GM19023 (cell line): ENCODE data around the gene NUDT5.
A peak's percentile ranks its signal among the peaks of the same experiment; 100 is the strongest.
"Not testable (repeated sequence)": the region's sequence is repeated elsewhere in the genome, so short reads cannot be mapped to it uniquely, and the experiment has no call there.

Source experiments
- ATAC-seq: cut with Tn5 transposase; IDR thresholded peaks from one replicate; pipeline ENCODE4 v1.9.1; 2021; ENCODE audit warnings: mild to moderate bottlenecking, moderate library complexity; ENCODE audit not compliant: unreplicated experiment

Gene NUDT5

GRCh38 chr10:12207114-12207513, 11.4 kb upstream of the NUDT5 start:
- ATAC-seq = no peak

GRCh38 chr10:12205082-12205481, 9.4 kb upstream of the NUDT5 start:
- ATAC-seq = no peak

- no peak for ATAC-seq
These were observed 6.5 kb upstream of the NUDT5 start for GRCh38 chr10:12202226-12202625.

GRCh38 chr10:12201543-12201942, 5.9 kb upstream of the NUDT5 start:
- no peak for ATAC-seq

GRCh38 chr10:12200850-12201249, 5.2 kb upstream of the NUDT5 start:
- ATAC-seq = no peak

- ATAC-seq = no peak
These were observed 2.5 kb upstream of the NUDT5 start for GRCh38 chr10:12198156-12198555.

GRCh38 chr10:12196531-12197211, 980 bp upstream of the NUDT5 start:
- no peak for ATAC-seq

- ATAC-seq = peak; percentile 5
These were observed 449 bp downstream of the NUDT5 start for GRCh38 chr10:12195281-12195602.

- ATAC-seq = no peak
These were observed 879 bp downstream of the NUDT5 start for GRCh38 chr10:12194752-12195271.

GRCh38 chr10:12193193-12193592, 2.5 kb downstream of the NUDT5 start:
- ATAC-seq = no peak

- no peak for ATAC-seq
These were observed 4.0 kb downstream of the NUDT5 start for GRCh38 chr10:12191715-12192114.

GRCh38 chr10:12189426-12189825, 6.3 kb downstream of the NUDT5 start:
- ATAC-seq = no peak

- no peak for ATAC-seq
These were observed 7.0 kb downstream of the NUDT5 start for GRCh38 chr10:12188656-12189055.

GRCh38 chr10:12187321-12187905, 8.3 kb downstream of the NUDT5 start:
- no peak for ATAC-seq

GRCh38 chr10:12186323-12186722, 9.4 kb downstream of the NUDT5 start:
- ATAC-seq = no peak

- ATAC-seq = no peak
These were observed 11.5 kb downstream of the NUDT5 start for GRCh38 chr10:12184165-12184564.

GRCh38 chr10:12181065-12181775, 14.5 kb downstream of the NUDT5 start:
- peak; percentile 84 for ATAC-seq

- ATAC-seq = no peak
These were observed 15.3 kb downstream of the NUDT5 start for GRCh38 chr10:12180221-12180974.

- ATAC-seq = no peak
These were observed 16.0 kb downstream of the NUDT5 start for GRCh38 chr10:12179606-12180170.

GRCh38 chr10:12177642-12178041, 18.0 kb downstream of the NUDT5 start:
- no peak for ATAC-seq

- not testable (repeated sequence) for ATAC-seq
These were observed 24.2 kb downstream of the NUDT5 start for GRCh38 chr10:12171512-12171911.
